GM12873 (cell line): ENCODE measurements around the gene CRIP1.

ENCODE experiments used
- CTCF ChIP-seq: IDR thresholded peaks from 2 replicates; pipeline ENCODE4 v1.5.1; 2012; ENCODE audit warnings: low read depth, mild to moderate bottlenecking, moderate library complexity, low read length, control low read depth; ENCODE audit not compliant: insufficient read depth; ENCODE audit errors: missing control alignments

Gene CRIP1

GRCh38 chr14:105468621-105469241 is 18.0 kb upstream of the CRIP1 start:
- TF ChIP-seq CTCF = no peak

GRCh38 chr14:105469456-105470349 is 17.0 kb upstream of the CRIP1 start:
- no peak for TF ChIP-seq CTCF

- TF ChIP-seq CTCF = no peak
Observed at GRCh38 chr14:105470350-105471296, 16.1 kb upstream of the CRIP1 start.

GRCh38 chr14:105471297-105471821 is 15.3 kb upstream of the CRIP1 start:
- no peak for TF ChIP-seq CTCF

GRCh38 chr14:105471823-105472485 is 14.7 kb upstream of the CRIP1 start:
- no peak for TF ChIP-seq CTCF

- no peak for TF ChIP-seq CTCF
Observed at GRCh38 chr14:105472486-105472991, 14.1 kb upstream of the CRIP1 start.
